GM12878 (cell line): ENCODE data around the gene RNF168. TPM values are rescaled to one million over a fixed set of nuclear protein-coding genes. Genes with fewer than 3 reads are reported as not detected.
"Not testable (repeated sequence)": the region's sequence is repeated elsewhere in the genome, so short reads cannot be mapped to it uniquely, and the experiment has no call there.

Experiments used
- ATAC-seq: fragments of 200-7000 bp; cut with Tn5 transposase; 3 replicates; pipeline ENCODE4 v1.9.1; 2020; ENCODE audit warnings: mild to moderate bottlenecking, moderate library complexity
- BruUV-seq: library from RNA; stranded (reverse); fragments of 400-500 nt; replicated peaks from 2 replicates; lab custom pipeline; 2021; lab: Mats Ljungman, UMichigan
- CTCF ChIA-PET: fragments of 300-600 bp; sonication (Branson Sonifier 250); formaldehyde crosslinking; extraction: SDS; loops from one replicate; lab custom pipeline; 2021; ENCODE audit warnings: inconsistent platforms; lab: Yijun Ruan, JAX
- POLR2A ChIA-PET: fragments of 350-600 bp; formaldehyde crosslinking; extraction: SDS; loops from one replicate; lab custom pipeline; 2021; ENCODE audit warnings: inconsistent platforms; lab: Charles Lee
- RAD21 ChIA-PET: fragments of 300-600 bp; sonication (Branson Sonifier 250); formaldehyde crosslinking; loops from one replicate; lab custom pipeline; 2023; ENCODE audit warnings: antibody characterized with exemption; ENCODE audit not compliant: unreplicated experiment; lab: Charles Lee
- SMC1A ChIA-PET: fragments of 300-600 bp; sonication (Branson Sonifier 250); formaldehyde crosslinking; loops from one replicate; lab custom pipeline; 2023; ENCODE audit not compliant: unreplicated experiment, uncharacterized antibody; lab: Charles Lee
- DNase-seq: peaks from one replicate; pipeline ENCODE4 v3.0.0-alpha.2; 2011; ENCODE audit warnings: low read depth, low spot score
- FAIRE-seq: peaks from 3 replicates; lab custom pipeline; 2011; peaks lifted over from hg19 to GRCh38; lab: Jason Lieb, UNC
- H2AFZ ChIP-seq: 2 replicates; pipeline ENCODE4 v1.6.0; 2011; ENCODE audit warnings: low read depth, low read length, control low read depth; ENCODE audit not compliant: control insufficient read depth
- H3K27ac ChIP-seq: 2 replicates; pipeline ENCODE4 v1.5.1; 2011; ENCODE audit warnings: control low read depth; ENCODE audit not compliant: control insufficient read depth, insufficient read depth
- H3K27me3 ChIP-seq, 2 experiments: replicated peaks in 1 of 2; 2 replicates each; pipeline versions ENCODE4 v1.6.0 to v1.6.1; 2011; ENCODE audit warnings: low read length in 1 of 2; ENCODE audit not compliant: control insufficient read depth in 2 of 2, insufficient read depth in 2 of 2
- H3K36me3 ChIP-seq, 2 experiments: 2 replicates each; pipeline ENCODE4 v1.5.1; 2011; ENCODE audit warnings: low read length in 1 of 2; ENCODE audit not compliant: control insufficient read depth in 2 of 2, insufficient read depth in 2 of 2
- H3K4me1 ChIP-seq: 2 replicates; pipeline ENCODE4 v1.6.1; 2011; ENCODE audit warnings: mild to moderate bottlenecking, low read length, moderate library complexity, mixed read lengths; ENCODE audit not compliant: control insufficient read depth, insufficient read depth
- H3K4me2 ChIP-seq: 2 replicates; pipeline ENCODE4 v1.6.0; 2011; ENCODE audit warnings: control low read depth; ENCODE audit not compliant: control insufficient read depth, insufficient read depth
- H3K4me3 ChIP-seq: fragments of 200-600 bp; sonication (generic); 2 replicates; pipeline ENCODE4 v1.5.1; 2016
- H3K79me2 ChIP-seq: 2 replicates; pipeline ENCODE4 v1.6.0; 2011; ENCODE audit warnings: low read length; ENCODE audit not compliant: control insufficient read depth, insufficient read depth
- H3K9ac ChIP-seq: 2 replicates; pipeline ENCODE4 v1.8.0; 2011; ENCODE audit warnings: low read length, control low read depth, mixed read lengths; ENCODE audit not compliant: control insufficient read depth, insufficient read depth
- H3K9me3 ChIP-seq: replicated peaks from 3 replicates; pipeline ENCODE4 v1.5.1; 2011; ENCODE audit warnings: mild to moderate bottlenecking, low read length; ENCODE audit not compliant: control insufficient read depth, insufficient read depth
- H4K20me1 ChIP-seq: 2 replicates; pipeline ENCODE4 v1.6.0; 2011; ENCODE audit not compliant: control insufficient read depth, insufficient read depth
- NR2F1 ChIP-seq: fragments of 450-650 bp; conservative IDR thresholded peaks from 2 replicates; pipeline ENCODE4 v1.6.1; 2017; ENCODE audit warnings: mild to moderate bottlenecking
- PKNOX1 ChIP-seq: fragments of 450-650 bp; IDR thresholded peaks from 2 replicates; pipeline ENCODE4 v1.6.1; 2016; ENCODE audit warnings: mild to moderate bottlenecking
- POLR2A ChIP-seq: IDR thresholded peaks from 2 replicates; pipeline ENCODE4 v1.6.1; 2011; ENCODE audit warnings: low read depth, mild to moderate bottlenecking, low read length
- POLR2AphosphoS5 ChIP-seq: IDR thresholded peaks from 2 replicates; pipeline ENCODE4 v1.6.1; 2011; ENCODE audit warnings: mild to moderate bottlenecking, low read length, inconsistent platforms
- SPI1 ChIP-seq: IDR thresholded peaks from 2 replicates; pipeline ENCODE4 v1.6.1; 2011; ENCODE audit warnings: low read depth, mild to moderate bottlenecking, low read length, moderate library complexity, borderline replicate concordance; ENCODE audit not compliant: insufficient read depth
- WGBS: methylation state at CpG from one replicate; pipeline ENCODE4 v1.1.6; 2016; ENCODE audit warnings: low lambda C conversion rate; ENCODE audit not compliant: insufficient replicate concordance, insufficient coverage; ENCODE audit errors: missing lambda C conversion rate; 5-methylcytosine and 5-hydroxymethylcytosine counted together
- in situ Hi-C: fragments of 300-500 bp; cut with MboI; formaldehyde crosslinking; loops from 9 replicates; pipeline ENCODE4 v1.14.3; 2018; ENCODE audit warnings: mixed read lengths
- intact Hi-C: fragments of 100-400 bp; cut with micrococcal nuclease; formaldehyde crosslinking; loops from one replicate; pipeline ENCODE4 v1.14.2; 2022; ENCODE audit not compliant: unreplicated experiment
- polyA plus RNA-seq, 11 experiments: library from polyadenylated mRNA; depleted of rRNA in 4 of 11; unstranded in 6 of 11; stranded (reverse) in 5 of 11; fragments of >200 nt; fragmentation: Nextera tagmentation in 4 of 11; fragmentation: Illumina TruSeq in 1 of 11; extraction: Ambion mirVana in 4 of 11; extraction: Trizol in 1 of 11; gene quantifications; 1 replicate in 1 of 11; 2 replicates in 10 of 11; pipeline versions ENCODE4 v1.2.1 to v1.2.3, GENCODE V29; 2011 to 2016; ENCODE audit warnings: inconsistent platforms in 2 of 11, missing spikeins in 2 of 11, low read depth in 1 of 11
- total RNA-seq, 4 experiments: library from RNA; depleted of rRNA in 3 of 4; stranded (reverse); fragments of >200 nt in 3 of 4; fragmentation: Illumina TruSeq in 1 of 4; extraction: Trizol in 1 of 4; gene quantifications; 2 replicates each; pipeline versions ENCODE4 v1.2.1 to v1.2.3, GENCODE V29; 2013 to 2021

Gene RNF168
- total and polyA plus RNA-seq, 10 of the 15 experiments (the other 5 are each of a cell fraction or from before 2014, with no cell fraction given) = 12.7 to 47.5 (median 24.8) TPM

GRCh38 chr3:196471551-196471950 lies 32.0 kb downstream of the RNF168 start:
- no peak overlapping the region for H3K9ac ChIP-seq
- no TSS peak for BruUV-seq
- WGBS = 100% methylated on average over 2 of the region's 2 CpGs
- POLR2A ChIA-PET = no interaction called here
- H3K4me1 ChIP-seq = no peaks in the 10 kb centered on the region
- DNase-seq (no peak), FAIRE-seq (no peak), ATAC-seq (no peak)
- RAD21 ChIA-PET = interaction anchor here (0.7 kb wide), 1 partner anchor 1411 kb away, joined by 3 read pairs; no protein-coding TSS in a partner anchor
- intact Hi-C loops = no loop called here
- TF ChIP-seq NR2F1 (no peak), POLR2AphosphoS5 (peak; percentile 58), SPI1 (no peak)
- H3K9me3 ChIP-seq = no peaks in the 10 kb centered on the region
- no peaks in the 10 kb centered on the region for H3K27me3 ChIP-seq
- no peak overlapping the region for H2AFZ ChIP-seq
- SMC1A ChIA-PET = interaction anchor here (1.0 kb wide), 2 partner anchors 16 to 72 kb away, joined by 3 read pairs; no protein-coding TSS in a partner anchor
- CTCF ChIA-PET = no interaction called here
- no peak overlapping the region for H3K4me2 ChIP-seq
- H3K27ac ChIP-seq = no peak overlapping the region
- H3K4me3 ChIP-seq = no peak overlapping the region
- in situ Hi-C loops = no loop called here
- H3K36me3 ChIP-seq = peaks cover 13 to 40% of the 10 kb centered on the region in 2 experiments
- H3K79me2 ChIP-seq = peaks cover 17% of the 10 kb centered on the region
- no peaks in the 10 kb centered on the region for H4K20me1 ChIP-seq

- DNase-seq, CTCF ChIA-PET, H3K27ac ChIP-seq, H3K9me3 ChIP-seq, H4K20me1 ChIP-seq, ATAC-seq, H3K4me3 ChIP-seq, in situ Hi-C loops, H3K4me1 ChIP-seq, H3K27me3 ChIP-seq, intact Hi-C loops, BruUV-seq, H2AFZ ChIP-seq, RAD21 ChIA-PET, H3K4me2 ChIP-seq, H3K9ac ChIP-seq: not testable (repeated sequence)
- Histone ChIP-seq H3K79me2 (peaks cover 17% of the 10 kb centered on the region), H3K36me3 (peaks cover 13 to 40% of the 10 kb centered on the region in 2 experiments)
- ChIA-PET POLR2A (interaction anchor here (1.2 kb wide), 1 partner anchor 30 kb away, joined by 4 read pairs; no protein-coding TSS in a partner anchor), SMC1A (interaction anchor here (1.3 to 1.5 kb wide), 3 partner anchors 12 to 38 kb away, joined by 3 to 6 read pairs (median 3); partner anchors contain the start of gene UBXN7)
- 94% methylated on average over 3 of the region's 3 CpGs for WGBS
- TF ChIP-seq POLR2AphosphoS5 (peak; percentile 58), POLR2A (peak; percentile 52), PKNOX1 (0 out of 2 replicates have a peak, but pooled peaks have one; percentile 36)
- FAIRE-seq = peak; percentile 44
Measured at GRCh38 chr3:196470182-196470581, 33.4 kb downstream of the RNF168 start.
